Suprapubic skin (tissue), 4 donors: Measurements from ENCODE around the gene APOBEC3C.

Experiments
- POLR2A ChIP-seq, 2 donors: fragments of 450-650 bp; IDR thresholded peaks; one replicate each; pipeline ENCODE4 v1.6.1; 2017; ENCODE audit warnings: antibody characterized with exemption in 2 of 2, mild to moderate bottlenecking in 2 of 2, moderate library complexity in 2 of 2
- POLR2AphosphoS5 ChIP-seq, 3 donors: sonication (generic); formaldehyde crosslinking; IDR thresholded peaks; one replicate each; pipeline ENCODE4 v1.6.1; 2017; ENCODE audit warnings: antibody characterized with exemption in 3 of 3

DNA sequence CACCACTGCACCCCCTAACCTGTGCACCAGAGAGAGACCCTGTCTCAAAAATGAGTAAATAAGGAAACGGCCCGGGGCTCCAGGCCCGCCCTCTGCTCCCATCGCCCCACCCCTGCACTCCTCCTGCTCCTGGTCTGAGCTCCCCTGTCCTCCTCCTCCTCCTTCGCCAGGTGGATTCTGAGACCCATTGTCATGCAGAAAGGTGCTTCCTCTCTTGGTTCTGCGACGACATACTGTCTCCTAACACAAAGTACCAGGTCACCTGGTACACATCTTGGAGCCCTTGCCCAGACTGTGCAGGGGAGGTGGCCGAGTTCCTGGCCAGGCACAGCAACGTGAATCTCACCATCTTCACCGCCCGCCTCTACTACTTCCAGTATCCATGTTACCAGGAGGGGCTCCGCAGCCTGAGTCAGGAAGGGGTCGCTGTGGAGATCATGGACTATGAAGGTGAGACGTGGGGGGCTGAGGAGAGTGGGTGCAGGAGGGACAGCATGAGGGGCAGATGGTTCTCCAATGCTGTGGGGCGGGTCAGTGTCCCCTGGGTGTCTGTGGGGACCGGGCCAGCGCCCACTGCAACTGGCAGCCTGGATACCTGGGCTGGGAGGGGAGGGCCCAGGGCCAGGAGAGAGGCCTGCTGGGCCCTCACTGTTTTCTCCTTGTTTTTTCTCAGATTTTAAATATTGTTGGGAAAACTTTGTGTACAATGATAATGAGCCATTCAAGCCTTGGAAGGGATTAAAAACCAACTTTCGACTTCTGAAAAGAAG, 3.7 kb downstream of the APOBEC3C start:
- TF ChIP-seq POLR2A (IDR thresholded peaks at IDR 0.05) (no peak), POLR2AphosphoS5 (IDR thresholded peaks at IDR 0.05) (no peak)
